Fibroblast of lung (primary cell): ENCODE measurements around the gene SPATA17. TPM values are rescaled to one million over a fixed set of nuclear protein-coding genes. Genes with fewer than 3 reads are reported as not detected.
A peak's percentile ranks its signal among the peaks of the same experiment; 100 is the strongest.

Source experiments
- DNase-seq, 2 donors: peaks; one replicate each; pipeline versions ENCODE4 v3.0.0 to v3.0.0-alpha.2; 2010; ENCODE audit warnings: low read depth in 2 of 2
- H2AFZ ChIP-seq: 2 replicates; pipeline ENCODE4 v1.5.1; 2012; ENCODE audit warnings: low read length, control low read depth, inconsistent platforms
- H3K27ac ChIP-seq: 2 replicates; pipeline ENCODE4 v1.5.1; 2011; ENCODE audit warnings: low read length, control low read depth; ENCODE audit not compliant: insufficient read depth
- H3K27me3 ChIP-seq: 2 replicates; pipeline ENCODE4 v1.5.1; 2011; ENCODE audit warnings: mild to moderate bottlenecking, low read length; ENCODE audit not compliant: control insufficient read depth, insufficient read depth
- H3K36me3 ChIP-seq: 2 replicates; pipeline ENCODE4 v1.5.1; 2011; ENCODE audit warnings: low read length; ENCODE audit not compliant: control insufficient read depth, insufficient read depth
- H3K4me1 ChIP-seq: 2 replicates; pipeline ENCODE4 v1.5.1; 2011; ENCODE audit warnings: low read length; ENCODE audit not compliant: control insufficient read depth, insufficient read depth; ENCODE audit errors: extremely low read depth
- H3K4me2 ChIP-seq: 2 replicates; pipeline ENCODE4 v1.5.1; 2011; ENCODE audit warnings: low read length, control low read depth; ENCODE audit not compliant: insufficient read depth; ENCODE audit errors: extremely low read depth
- H3K4me3 ChIP-seq, 4 experiments: fragments of 200-600 bp in 1 of 4; sonication (generic) in 1 of 4; replicated peaks in 1 of 4; 2 replicates each; pipeline ENCODE4 v1.5.1; 2011 to 2016; ENCODE audit warnings: low read length in 4 of 4, low read depth in 3 of 4, mild to moderate bottlenecking in 3 of 4, control low read depth in 2 of 4, inconsistent platforms in 1 of 4, mixed read lengths in 1 of 4; ENCODE audit not compliant: insufficient read depth in 1 of 4; ENCODE audit errors: control extremely low read depth in 1 of 4
- H3K79me2 ChIP-seq: 2 replicates; pipeline ENCODE4 v1.5.1; 2012; ENCODE audit warnings: mild to moderate bottlenecking, low read length, inconsistent platforms; ENCODE audit not compliant: control insufficient read depth, insufficient read depth
- H3K9ac ChIP-seq: 2 replicates; pipeline ENCODE4 v1.5.1; 2011; ENCODE audit warnings: mild to moderate bottlenecking, low read length, control low read depth; ENCODE audit not compliant: insufficient read depth
- H3K9me3 ChIP-seq: 2 replicates; pipeline ENCODE4 v1.5.1; 2012; ENCODE audit warnings: low read depth, low read length; ENCODE audit not compliant: control insufficient read depth, insufficient read depth
- H4K20me1 ChIP-seq: 2 replicates; pipeline ENCODE4 v1.5.1; 2011; ENCODE audit warnings: low read length; ENCODE audit not compliant: control insufficient read depth, insufficient read depth; ENCODE audit errors: extremely low read depth
- EZH2 ChIP-seq: IDR thresholded peaks from 2 replicates; pipeline ENCODE4 v1.5.1; 2012; ENCODE audit warnings: low read length, control low read depth, mild to moderate bottlenecking; ENCODE audit errors: missing control alignments
- polyA plus RNA-seq, 2 donors: library from polyadenylated mRNA; depleted of rRNA in 1 of 2; stranded (reverse) in 1 of 2; unstranded in 1 of 2; fragments of >200 nt; gene quantifications; 2 replicates each; pipeline ENCODE4 v1.2.1, GENCODE V29; 2011 to 2012; ENCODE audit warnings: missing spikeins in 1 of 2
- total RNA-seq: library from RNA; depleted of rRNA; stranded (reverse); fragments of >200 nt; gene quantifications from 2 replicates; pipeline ENCODE4 v1.2.1, GENCODE V29; 2014
- TF ChIP-seq, protein P1 (sequence below), 2 donors: IDR thresholded peaks in 1 of 2; conservative IDR thresholded peaks in 1 of 2; 1 replicate in 1 of 2; 2 replicates in 1 of 2; pipeline ENCODE4 v1.5.1; 2011 to 2012; ENCODE audit warnings: low read length in 2 of 2, control low read depth in 1 of 2, inconsistent platforms in 1 of 2, low read depth in 1 of 2, mild to moderate bottlenecking in 1 of 2

Gene SPATA17
- total and polyA plus RNA-seq, 2 donors (not counting 1 experiment from before 2014, with no cell fraction given) = 0.18 to 0.50 TPM

DNA sequence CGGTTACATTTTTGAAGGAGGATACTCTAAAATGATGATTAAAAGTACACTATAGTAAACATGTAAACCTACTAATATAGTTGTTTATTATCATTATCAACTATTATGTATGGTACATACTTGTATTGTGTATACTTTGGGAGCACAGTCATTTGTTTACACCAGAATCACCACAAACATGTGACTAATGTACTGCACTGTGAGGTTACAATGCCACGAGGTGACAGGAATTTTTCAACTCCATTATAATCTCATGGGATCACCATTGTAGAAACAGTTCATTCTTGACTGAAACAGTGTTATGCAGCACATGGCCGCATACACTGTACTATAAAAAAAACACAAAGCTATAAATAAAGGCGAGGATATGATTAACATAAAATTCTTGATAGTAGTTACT, 44.6 kb upstream of the SPATA17 start:
- H3K36me3 ChIP-seq = peaks cover 1% of the 10 kb centered on the region
- H4K20me1 ChIP-seq = no peaks in the 10 kb centered on the region
- no peak overlapping the region for H3K4me2 ChIP-seq
- no peaks in the 10 kb centered on the region for H3K4me1 ChIP-seq
- H3K4me3 ChIP-seq = no peak overlapping the region
- H3K27me3 ChIP-seq = no peaks in the 10 kb centered on the region
- DNase-seq = peak; percentile 12 to 35
- H3K9me3 ChIP-seq = no peaks in the 10 kb centered on the region
- no peak overlapping the region for H3K27ac ChIP-seq
- no peaks in the 10 kb centered on the region for H3K79me2 ChIP-seq
- H3K9ac ChIP-seq = no peak overlapping the region
- no peak for TF ChIP-seq EZH2
- TF ChIP-seq, protein P1, sequence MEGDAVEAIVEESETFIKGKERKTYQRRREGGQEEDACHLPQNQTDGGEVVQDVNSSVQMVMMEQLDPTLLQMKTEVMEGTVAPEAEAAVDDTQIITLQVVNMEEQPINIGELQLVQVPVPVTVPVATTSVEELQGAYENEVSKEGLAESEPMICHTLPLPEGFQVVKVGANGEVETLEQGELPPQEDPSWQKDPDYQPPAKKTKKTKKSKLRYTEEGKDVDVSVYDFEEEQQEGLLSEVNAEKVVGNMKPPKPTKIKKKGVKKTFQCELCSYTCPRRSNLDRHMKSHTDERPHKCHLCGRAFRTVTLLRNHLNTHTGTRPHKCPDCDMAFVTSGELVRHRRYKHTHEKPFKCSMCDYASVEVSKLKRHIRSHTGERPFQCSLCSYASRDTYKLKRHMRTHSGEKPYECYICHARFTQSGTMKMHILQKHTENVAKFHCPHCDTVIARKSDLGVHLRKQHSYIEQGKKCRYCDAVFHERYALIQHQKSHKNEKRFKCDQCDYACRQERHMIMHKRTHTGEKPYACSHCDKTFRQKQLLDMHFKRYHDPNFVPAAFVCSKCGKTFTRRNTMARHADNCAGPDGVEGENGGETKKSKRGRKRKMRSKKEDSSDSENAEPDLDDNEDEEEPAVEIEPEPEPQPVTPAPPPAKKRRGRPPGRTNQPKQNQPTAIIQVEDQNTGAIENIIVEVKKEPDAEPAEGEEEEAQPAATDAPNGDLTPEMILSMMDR (conservative IDR thresholded peaks at IDR 0.05 in 1 of 2, IDR thresholded peaks at IDR 0.05 in 1 of 2; ENCODE audit: low read depth in 1 of 2, low read length in 2 of 2) = no peak
- H2AFZ ChIP-seq = no peak overlapping the region

DNA sequence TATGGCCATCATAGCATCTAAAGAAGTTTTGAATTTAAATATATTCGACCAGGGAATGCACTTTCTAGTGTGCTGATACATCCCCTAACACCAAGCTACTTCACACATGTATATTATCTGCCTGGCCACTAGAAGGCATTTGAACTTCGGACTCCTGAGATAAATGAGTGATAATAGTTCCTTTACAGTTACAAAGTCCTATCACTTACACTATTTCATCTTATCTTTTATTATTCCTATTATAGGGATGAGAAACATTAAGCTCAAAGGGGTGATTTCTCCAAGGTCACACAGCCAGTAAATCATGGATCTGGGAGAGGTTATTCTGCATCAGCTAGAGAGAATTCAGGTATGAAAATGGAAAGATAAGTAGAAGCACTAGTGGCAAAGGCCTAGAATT, 40.5 kb upstream of the SPATA17 start:
- Histone ChIP-seq H4K20me1 (no peaks in the 10 kb centered on the region), H3K4me2 (no peak overlapping the region), H3K4me3 (no peak overlapping the region), H3K9me3 (no peaks in the 10 kb centered on the region), H2AFZ (no peak overlapping the region), H3K79me2 (no peaks in the 10 kb centered on the region), H3K9ac (no peak overlapping the region), H3K4me1 (no peaks in the 10 kb centered on the region), H3K27ac (no peak overlapping the region), H3K27me3 (no peaks in the 10 kb centered on the region), H3K36me3 (peaks cover 3% of the 10 kb centered on the region)
- DNase-seq = no peak
- no peak for TF ChIP-seq EZH2
- TF ChIP-seq, protein P1 (conservative IDR thresholded peaks at IDR 0.05 in 1 of 2, IDR thresholded peaks at IDR 0.05 in 1 of 2; ENCODE audit: low read depth in 1 of 2, low read length in 2 of 2) = no peak

DNA sequence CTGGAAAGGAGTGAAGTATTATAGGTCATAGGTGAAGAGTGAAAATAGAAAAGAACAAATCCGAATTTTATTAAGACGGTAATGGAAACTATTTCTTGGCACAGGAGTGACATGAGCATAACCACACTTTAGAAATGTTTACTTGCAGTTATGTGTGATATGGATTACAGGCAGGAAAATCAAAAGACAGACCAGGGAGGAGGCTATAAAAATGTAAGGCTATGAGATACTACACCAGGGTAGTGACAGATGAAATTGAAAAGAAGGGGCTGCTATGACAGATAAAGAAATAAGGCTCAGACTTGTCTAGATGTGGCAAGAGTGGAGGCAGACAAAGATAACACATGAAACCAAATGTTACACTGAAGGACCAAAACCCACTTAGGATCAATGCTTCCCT, 32.0 kb upstream of the SPATA17 start:
- Histone ChIP-seq H3K4me2 (no peak overlapping the region), H3K4me3 (no peak overlapping the region), H3K27ac (no peak overlapping the region), H3K9ac (no peak overlapping the region), H3K79me2 (no peaks in the 10 kb centered on the region), H2AFZ (no peak overlapping the region), H3K9me3 (no peaks in the 10 kb centered on the region), H3K4me1 (no peaks in the 10 kb centered on the region), H3K36me3 (peaks cover 3% of the 10 kb centered on the region), H4K20me1 (no peaks in the 10 kb centered on the region), H3K27me3 (no peaks in the 10 kb centered on the region)
- no peak for TF ChIP-seq EZH2
- TF ChIP-seq, protein P1 (conservative IDR thresholded peaks at IDR 0.05 in 1 of 2, IDR thresholded peaks at IDR 0.05 in 1 of 2; ENCODE audit: low read depth in 1 of 2, low read length in 2 of 2) = no peak
- no peak for DNase-seq
